HG03159 (cell line): Measurements from ENCODE around the gene TBC1D23.
A peak's percentile ranks its signal among the peaks of the same experiment; 100 is the strongest.
"Not testable (repeated sequence)": the region's sequence is repeated elsewhere in the genome, so short reads cannot be mapped to it uniquely, and the experiment has no call there.

Experiments
- ATAC-seq: cut with Tn5 transposase; IDR thresholded peaks from one replicate; pipeline ENCODE4 v1.9.1; 2021; ENCODE audit warnings: mild to moderate bottlenecking, moderate library complexity; ENCODE audit not compliant: unreplicated experiment

TBC1D23 gene

GRCh38 chr3:100254168-100254777 is 6.5 kb upstream of the TBC1D23 start:
- ATAC-seq, result peak; percentile 84

GRCh38 chr3:100256731-100257151 is 4.1 kb upstream of the TBC1D23 start:
- no peak for ATAC-seq

- ATAC-seq, result no peak
Observed at GRCh38 chr3:100257586-100257985, 3.2 kb upstream of the TBC1D23 start.

- ATAC-seq, result no peak
Observed at GRCh38 chr3:100260081-100260684, 609 bp upstream of the TBC1D23 start.

- ATAC-seq, result no peak
Observed at GRCh38 chr3:100261485-100261903, 702 bp downstream of the TBC1D23 start.

- ATAC-seq, result not testable (repeated sequence)
Observed at GRCh38 chr3:100262925-100263324, 2.1 kb downstream of the TBC1D23 start.

GRCh38 chr3:100263583-100263982 is 2.8 kb downstream of the TBC1D23 start:
- ATAC-seq, result no peak

- ATAC-seq, result no peak
Observed at GRCh38 chr3:100264242-100264641, 3.5 kb downstream of the TBC1D23 start.

- ATAC-seq, result no peak
Observed at GRCh38 chr3:100265016-100265415, 4.2 kb downstream of the TBC1D23 start.

GRCh38 chr3:100266531-100266930 is 5.7 kb downstream of the TBC1D23 start:
- no peak for ATAC-seq

- no peak for ATAC-seq
Observed at GRCh38 chr3:100268156-100268555, 7.4 kb downstream of the TBC1D23 start.

GRCh38 chr3:100269001-100269400 is 8.2 kb downstream of the TBC1D23 start:
- no peak for ATAC-seq

- ATAC-seq, result no peak
Observed at GRCh38 chr3:100269410-100270214, 8.8 kb downstream of the TBC1D23 start.

- no peak for ATAC-seq
Observed at GRCh38 chr3:100270215-100270583, 9.4 kb downstream of the TBC1D23 start.

- no peak for ATAC-seq
Observed at GRCh38 chr3:100271522-100271921, 10.7 kb downstream of the TBC1D23 start.

GRCh38 chr3:100272797-100273611 is 12.2 kb downstream of the TBC1D23 start:
- ATAC-seq, result not testable (repeated sequence)

- ATAC-seq, result no peak
Observed at GRCh38 chr3:100274361-100274760, 13.6 kb downstream of the TBC1D23 start.

- no peak for ATAC-seq
Observed at GRCh38 chr3:100277255-100277800, 16.5 kb downstream of the TBC1D23 start.

- ATAC-seq, result no peak
Observed at GRCh38 chr3:100278910-100279309, 18.1 kb downstream of the TBC1D23 start.

- ATAC-seq, result no peak
Observed at GRCh38 chr3:100288288-100288894, 27.6 kb downstream of the TBC1D23 start.
